ENCODE data around the gene KCNN4. TPM values are rescaled to one million over a fixed set of nuclear protein-coding genes. Genes with fewer than 3 reads are reported as not detected.
"Not testable (repeated sequence)": the region's sequence is repeated elsewhere in the genome, so short reads cannot be mapped to it uniquely, and the experiment has no call there.

Gene KCNN4
- total RNA-seq, 3 donors from 2014 or later: 14.9 to 36.2 (median 36.1) TPM

DNA sequence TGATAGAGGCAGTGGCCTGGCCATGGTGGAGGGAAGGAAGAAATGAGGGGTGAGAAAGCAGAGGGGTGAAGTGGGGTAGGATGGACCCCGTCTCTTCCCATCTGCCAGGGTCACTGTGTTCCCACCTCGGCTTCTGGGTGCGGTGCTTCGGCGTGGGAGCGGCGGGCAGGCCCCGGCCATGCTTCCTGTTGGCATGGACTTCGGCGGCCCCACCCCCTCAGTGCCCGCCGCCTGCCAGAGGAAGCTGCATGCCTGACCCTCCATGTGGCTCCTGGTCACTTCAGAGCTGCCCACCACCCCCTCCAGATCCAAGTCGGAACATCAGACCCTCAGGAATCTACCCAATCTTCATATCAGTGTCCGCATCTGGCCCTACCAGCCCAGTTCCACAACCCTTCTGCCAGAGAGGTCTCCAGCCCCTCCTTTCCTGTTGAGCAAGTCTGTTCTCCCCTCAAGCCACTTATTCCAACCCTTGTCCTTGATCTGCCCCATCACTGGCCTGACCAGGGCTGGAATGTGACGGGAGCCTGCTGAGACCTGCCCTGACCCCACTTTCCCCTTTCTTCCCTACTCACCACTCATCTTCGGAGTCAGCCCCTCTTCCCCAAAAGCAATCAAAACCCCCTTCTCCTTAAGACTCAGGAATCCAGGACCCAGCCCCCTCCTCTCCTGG lies 1.5 kb downstream of the KCNN4 start:
- H3K9me3 ChIP-seq: no peaks in the 10 kb centered on the region
- DNase-seq: peak; percentile 79 to 88 (median 84)
- H3K4me1 ChIP-seq (ENCODE audit: low read depth): peaks cover 37% of the 10 kb centered on the region
- H3K4me3 ChIP-seq: no peak overlapping the region
- TF ChIP-seq, protein P1, sequence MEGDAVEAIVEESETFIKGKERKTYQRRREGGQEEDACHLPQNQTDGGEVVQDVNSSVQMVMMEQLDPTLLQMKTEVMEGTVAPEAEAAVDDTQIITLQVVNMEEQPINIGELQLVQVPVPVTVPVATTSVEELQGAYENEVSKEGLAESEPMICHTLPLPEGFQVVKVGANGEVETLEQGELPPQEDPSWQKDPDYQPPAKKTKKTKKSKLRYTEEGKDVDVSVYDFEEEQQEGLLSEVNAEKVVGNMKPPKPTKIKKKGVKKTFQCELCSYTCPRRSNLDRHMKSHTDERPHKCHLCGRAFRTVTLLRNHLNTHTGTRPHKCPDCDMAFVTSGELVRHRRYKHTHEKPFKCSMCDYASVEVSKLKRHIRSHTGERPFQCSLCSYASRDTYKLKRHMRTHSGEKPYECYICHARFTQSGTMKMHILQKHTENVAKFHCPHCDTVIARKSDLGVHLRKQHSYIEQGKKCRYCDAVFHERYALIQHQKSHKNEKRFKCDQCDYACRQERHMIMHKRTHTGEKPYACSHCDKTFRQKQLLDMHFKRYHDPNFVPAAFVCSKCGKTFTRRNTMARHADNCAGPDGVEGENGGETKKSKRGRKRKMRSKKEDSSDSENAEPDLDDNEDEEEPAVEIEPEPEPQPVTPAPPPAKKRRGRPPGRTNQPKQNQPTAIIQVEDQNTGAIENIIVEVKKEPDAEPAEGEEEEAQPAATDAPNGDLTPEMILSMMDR (IDR thresholded peaks at IDR 0.05): no peak
- intact Hi-C loops (cut with DNase I, micrococcal nuclease): no loop called here
- H3K36me3 ChIP-seq (ENCODE audit: low read depth): no peaks in the 10 kb centered on the region
- peak; percentile 59 for ATAC-seq

DNA sequence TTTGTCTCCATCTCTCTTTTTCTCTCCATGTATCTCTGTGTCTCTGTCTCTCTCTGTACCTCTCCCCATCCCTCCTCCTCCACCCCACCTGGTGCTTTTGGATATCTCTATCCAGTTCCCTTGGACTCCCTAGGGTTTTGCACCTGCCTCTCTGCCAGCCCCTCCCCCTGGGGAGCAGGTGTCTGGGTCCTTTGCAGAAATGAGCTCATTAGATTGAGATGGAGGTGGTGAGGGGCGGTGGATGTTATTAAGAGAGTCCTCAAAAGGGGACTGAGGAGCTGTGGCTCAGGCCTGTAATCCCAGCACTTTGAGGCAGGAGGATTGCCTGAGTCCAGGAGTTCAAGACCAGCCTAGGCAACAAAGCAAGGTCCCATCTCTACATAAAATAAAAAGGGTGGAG lies 2.1 kb downstream of the KCNN4 start:
- Histone ChIP-seq H3K9me3 (no peaks in the 10 kb centered on the region), H3K4me3 (no peak overlapping the region), H3K36me3 (ENCODE audit: low read depth) (no peaks in the 10 kb centered on the region), H3K4me1 (ENCODE audit: low read depth) (peaks cover 42% of the 10 kb centered on the region)
- no peak for ATAC-seq
- TF ChIP-seq, protein P1 (IDR thresholded peaks at IDR 0.05): no peak
- no peak for DNase-seq
- intact Hi-C loops (cut with DNase I, micrococcal nuclease): no loop called here

DNA sequence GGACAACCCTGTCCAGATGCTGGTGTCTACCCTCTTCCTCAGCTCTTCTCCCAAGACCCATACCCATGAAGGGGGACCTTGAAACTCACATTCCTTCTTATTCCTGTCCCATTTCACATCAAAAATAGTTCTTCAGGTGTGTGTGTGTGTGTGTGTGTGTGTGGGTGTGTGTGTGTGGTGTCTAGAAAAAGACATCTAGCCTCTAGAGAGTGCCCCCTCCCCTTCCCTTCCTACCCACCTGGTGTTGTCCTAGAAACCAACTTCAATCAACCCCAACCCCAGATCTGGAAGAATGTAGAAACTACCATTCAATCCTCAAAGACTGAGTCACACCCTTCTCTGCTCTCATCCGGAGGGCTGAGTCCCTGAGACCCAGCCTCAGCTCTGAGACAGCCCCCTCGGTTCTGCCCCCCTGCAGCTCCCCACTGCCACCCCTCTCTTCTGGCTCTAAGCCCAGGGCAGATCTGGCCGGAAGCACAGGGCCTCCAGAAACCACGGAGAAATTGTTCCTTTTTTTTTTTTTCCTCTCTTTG lies 3.5 kb downstream of the KCNN4 start:
- Histone ChIP-seq H3K36me3 (ENCODE audit: low read depth) (no peaks in the 10 kb centered on the region), H3K4me1 (ENCODE audit: low read depth) (peaks cover 34% of the 10 kb centered on the region), H3K4me3 (no peak overlapping the region), H3K9me3 (no peaks in the 10 kb centered on the region)
- DNase-seq (no peak), ATAC-seq (no peak)
- TF ChIP-seq, protein P1 (IDR thresholded peaks at IDR 0.05): no peak
- intact Hi-C loops (cut with DNase I, micrococcal nuclease): no loop called here

DNA sequence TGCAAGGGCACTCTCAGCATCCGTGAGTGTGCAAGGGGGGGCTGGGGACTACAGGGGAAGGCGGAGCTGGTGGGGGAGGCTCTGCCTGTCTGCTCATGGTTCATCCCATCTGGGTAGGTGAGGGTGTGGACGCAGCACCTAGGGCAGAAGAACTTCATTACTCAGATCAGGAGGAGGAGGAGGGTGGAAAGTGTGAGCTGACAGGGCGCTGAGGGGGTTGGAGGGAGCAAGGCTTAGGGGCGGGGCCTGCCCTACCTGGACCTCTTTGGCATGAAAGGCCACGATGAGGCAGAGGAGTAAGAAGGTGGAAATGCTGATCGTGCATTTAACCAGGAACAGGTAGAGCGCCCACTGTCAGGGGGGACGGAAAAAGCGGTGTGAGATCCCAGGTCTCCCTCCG lies 4.5 kb downstream of the KCNN4 start:
- no peak overlapping the region for H3K4me3 ChIP-seq
- no peaks in the 10 kb centered on the region for H3K9me3 ChIP-seq
- intact Hi-C loops (cut with DNase I, micrococcal nuclease): no loop called here
- peaks cover 34% of the 10 kb centered on the region for H3K4me1 ChIP-seq (ENCODE audit: low read depth)
- TF ChIP-seq, protein P1 (IDR thresholded peaks at IDR 0.05): no peak
- no peak for DNase-seq
- H3K36me3 ChIP-seq (ENCODE audit: low read depth): no peaks in the 10 kb centered on the region
- no peak for ATAC-seq

DNA sequence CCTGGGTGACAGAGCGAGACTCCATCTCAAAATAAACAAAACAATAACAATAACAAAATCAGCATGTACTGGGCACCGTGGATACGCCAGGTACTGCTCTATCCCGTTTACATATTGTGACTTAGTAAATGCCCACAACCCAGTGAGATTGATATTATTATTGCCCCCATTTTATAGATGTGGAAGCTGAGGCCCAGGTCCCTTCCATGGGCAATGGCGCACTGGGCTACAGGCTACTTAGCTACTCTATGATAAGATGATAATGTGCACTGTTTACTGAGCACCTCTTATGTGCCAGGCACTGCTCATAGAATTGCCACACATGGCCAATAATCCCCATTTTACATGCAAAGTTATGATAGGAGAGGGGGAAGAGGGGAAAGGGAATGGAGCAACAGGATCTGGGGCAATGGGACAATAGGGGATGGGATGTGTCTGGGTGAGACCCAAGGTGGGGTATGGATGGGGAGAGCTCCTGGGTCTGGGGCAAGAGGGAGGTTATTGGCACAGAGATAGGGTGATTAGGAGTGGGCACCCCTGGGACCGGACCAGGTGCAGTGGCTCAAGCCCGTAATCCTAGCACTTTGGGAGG lies 5.4 kb downstream of the KCNN4 start:
- TF ChIP-seq, protein P1 (IDR thresholded peaks at IDR 0.05): no peak
- intact Hi-C loops (cut with DNase I, micrococcal nuclease): no loop called here
- Histone ChIP-seq H3K36me3 (ENCODE audit: low read depth) (no peaks in the 10 kb centered on the region), H3K9me3 (no peaks in the 10 kb centered on the region), H3K4me1 (ENCODE audit: low read depth) (peaks cover 34% of the 10 kb centered on the region), H3K4me3 (no peak overlapping the region)
- DNase-seq: no peak
- no peak for ATAC-seq

DNA sequence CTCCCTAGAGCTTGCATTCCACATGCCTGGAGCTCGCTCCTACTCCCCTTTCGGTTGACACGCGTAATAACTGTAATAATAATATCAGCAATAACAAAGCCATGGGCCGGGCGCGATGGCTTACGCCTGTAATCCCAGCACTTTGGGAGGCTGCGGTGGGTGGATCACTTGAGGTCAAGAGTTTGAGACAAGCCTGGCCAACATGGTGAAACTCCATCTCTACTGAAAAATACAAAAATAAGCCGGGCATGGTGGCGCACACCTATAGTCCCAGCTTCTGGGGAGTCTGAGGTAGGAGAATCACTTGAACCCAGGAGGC lies 5.9 kb downstream of the KCNN4 start:
- peaks cover 34% of the 10 kb centered on the region for H3K4me1 ChIP-seq (ENCODE audit: low read depth)
- H3K36me3 ChIP-seq (ENCODE audit: low read depth); H3K9me3 ChIP-seq; H3K4me3 ChIP-seq; intact Hi-C loops (cut with DNase I, micrococcal nuclease); DNase-seq; ATAC-seq: not testable (repeated sequence)
